GM18502 (cell line): ENCODE data around the gene PID1.

Source experiments
- ATAC-seq: cut with Tn5 transposase; IDR thresholded peaks from one replicate; pipeline ENCODE4 v1.9.1; 2021; ENCODE audit warnings: mild to moderate bottlenecking; ENCODE audit not compliant: unreplicated experiment, poor library complexity

PID1 gene

DNA sequence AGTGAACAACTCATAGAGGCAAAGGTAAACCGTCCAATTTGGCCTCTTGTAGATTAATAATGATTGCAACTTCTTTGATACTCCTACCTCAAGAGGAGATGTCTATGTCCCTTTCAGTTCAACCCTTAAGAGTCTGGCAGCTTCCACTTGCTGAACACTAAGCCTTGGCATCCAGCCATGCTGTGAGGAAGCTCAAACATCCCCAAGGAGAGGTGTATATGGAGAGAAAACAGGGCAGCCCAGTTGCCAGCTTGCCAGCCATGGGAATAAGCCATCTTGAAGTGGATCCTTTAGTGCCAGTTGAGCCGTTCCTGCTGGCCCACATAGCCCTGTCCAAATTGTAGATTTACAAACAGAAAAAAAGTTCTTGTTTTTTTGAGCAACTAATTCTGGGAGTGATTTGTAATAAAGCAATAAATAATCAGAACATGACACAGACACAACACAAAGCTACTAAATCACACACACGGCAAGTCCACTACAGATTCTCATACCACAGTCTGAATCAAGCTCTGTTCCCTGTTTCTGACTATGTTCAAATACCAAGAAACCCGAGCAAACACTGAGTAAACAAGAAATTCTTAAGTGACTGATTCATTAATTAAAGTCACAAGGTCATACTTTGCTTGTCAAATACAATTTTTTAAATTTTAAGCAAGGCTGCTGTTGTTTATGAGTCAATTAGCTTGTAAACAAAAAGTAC lies 96.1 kb downstream of the PID1 start:
- ATAC-seq = no peak

DNA sequence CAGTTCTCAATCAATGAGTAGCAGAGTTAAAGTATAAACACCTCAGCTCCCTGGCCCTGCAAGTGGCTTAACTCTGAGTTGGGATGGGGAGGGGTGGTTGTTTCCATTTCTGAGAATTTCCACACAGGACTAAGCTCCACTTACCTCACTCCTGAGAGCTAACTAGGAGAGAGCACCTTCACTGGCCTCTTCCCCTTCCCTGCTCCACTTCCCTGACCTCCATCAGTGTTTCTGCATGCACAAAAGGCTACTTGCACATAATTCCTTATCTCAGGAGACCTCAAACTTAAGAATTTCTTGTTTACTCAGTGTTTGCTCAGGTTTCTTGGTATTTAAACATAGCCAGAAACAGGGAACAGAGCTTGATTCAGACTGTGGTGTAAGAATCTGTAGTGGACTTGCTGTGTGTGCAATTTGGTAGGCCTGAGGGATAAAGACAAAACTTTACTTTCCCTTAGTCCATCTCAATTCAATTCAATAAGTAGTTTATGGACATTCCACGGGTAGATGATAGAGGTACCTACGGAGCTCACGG lies 97.2 kb downstream of the PID1 start:
- ATAC-seq = no peak

DNA sequence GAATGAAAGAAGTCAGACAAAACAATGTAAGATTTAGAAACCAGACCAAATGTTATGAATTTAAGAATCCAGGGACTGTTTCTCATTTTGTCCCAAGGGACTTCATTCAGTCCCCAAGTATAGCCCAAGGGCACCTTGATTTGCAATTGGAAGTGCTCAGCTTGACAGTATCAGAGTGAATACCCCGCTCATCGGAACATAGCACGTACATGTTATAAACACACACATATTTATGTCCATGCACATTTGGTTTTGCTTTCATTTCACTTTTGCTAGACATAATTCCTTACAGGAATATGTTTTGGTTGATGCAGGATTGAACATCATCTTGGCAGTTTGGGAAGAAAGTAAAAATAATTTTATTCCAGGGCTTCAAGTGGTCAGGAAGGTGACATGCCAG lies 100.2 kb downstream of the PID1 start:
- ATAC-seq = no peak

DNA sequence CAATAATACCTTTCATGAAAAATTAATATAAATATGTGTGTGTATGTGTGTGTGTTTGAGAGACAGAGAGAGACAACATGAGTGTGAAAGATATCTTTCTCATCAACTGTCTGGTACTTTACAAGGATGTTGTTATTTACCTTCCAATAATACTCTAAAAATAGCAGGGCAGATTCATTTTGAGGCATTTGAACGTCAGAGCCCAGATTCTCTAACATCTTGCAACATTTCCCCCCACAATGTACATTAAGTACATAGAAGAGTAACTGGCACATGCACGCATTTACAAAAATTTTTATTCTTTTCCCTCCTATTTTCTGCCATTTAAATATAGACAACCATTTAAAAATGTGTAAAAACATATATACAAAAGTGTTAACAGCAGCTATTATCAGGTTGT lies 100.9 kb downstream of the PID1 start:
- no peak for ATAC-seq

DNA sequence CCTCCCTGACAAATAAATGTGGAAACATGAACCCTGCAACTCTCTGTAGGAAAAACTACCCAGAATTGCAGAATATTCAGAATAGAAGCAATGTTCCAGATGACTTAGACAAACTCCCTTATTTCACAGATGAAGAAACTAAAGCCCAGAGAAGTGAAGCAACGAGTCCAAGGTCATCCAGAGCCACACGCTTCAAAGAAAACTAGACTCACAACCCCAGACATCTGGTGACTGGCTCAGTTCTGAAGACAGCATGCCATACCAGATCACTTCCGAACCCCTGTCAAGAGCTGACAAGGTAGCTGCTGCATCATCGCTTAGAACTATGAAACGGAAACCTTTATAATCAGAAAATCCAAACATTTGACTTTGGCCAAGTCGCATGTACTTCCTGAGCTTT lies 101.3 kb downstream of the PID1 start:
- ATAC-seq = no peak

DNA sequence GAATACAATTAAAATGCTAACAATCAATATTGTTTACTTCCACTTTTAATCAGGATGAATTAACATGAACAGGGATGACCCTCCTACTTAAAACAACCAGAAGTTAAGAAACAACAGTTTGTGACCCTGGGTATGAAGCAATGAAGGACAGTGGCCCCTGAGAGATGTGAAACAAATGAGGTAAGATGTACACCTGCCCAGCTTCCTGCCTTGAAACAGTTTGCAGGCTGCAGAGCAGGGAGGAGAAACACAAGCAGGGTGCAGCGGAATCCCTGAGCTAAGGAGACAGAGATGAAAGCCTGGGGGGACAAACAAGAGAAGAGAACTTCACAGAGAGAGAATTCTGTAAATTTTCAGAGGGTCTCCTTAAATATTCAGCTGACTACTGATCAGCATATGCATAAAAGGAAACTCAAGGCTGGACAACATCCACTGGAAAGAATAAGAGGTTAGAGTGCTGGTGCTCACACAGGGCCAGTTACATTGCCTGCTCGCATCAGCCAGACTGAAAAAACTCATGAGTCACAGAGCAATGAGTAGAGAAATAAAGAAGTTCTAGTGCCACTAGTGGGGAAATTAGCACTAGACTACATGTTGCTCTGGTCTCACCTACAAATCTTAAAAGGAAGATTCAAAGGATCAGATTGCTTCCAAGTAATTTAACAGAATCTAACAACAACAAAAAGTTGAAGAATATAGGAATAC lies 106.4 kb downstream of the PID1 start:
- no peak for ATAC-seq

DNA sequence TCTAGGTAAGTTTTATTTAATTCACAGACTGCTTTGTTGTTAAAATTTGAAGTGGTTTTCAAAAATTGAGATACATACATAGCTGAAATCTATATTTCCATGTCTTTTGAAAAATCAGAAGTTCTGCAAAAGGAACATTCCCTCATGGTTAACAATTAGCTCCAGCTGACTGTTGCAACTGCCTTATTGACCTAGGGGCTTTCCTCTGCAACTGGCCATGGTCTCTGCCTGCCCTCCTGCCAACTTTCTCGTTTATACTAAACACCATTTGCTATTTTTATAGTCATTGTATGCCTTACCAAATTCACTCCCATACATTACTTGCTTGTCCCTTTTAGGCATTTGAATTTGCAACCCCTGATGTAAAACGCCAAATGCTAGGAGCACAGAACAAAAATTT lies 107.2 kb downstream of the PID1 start:
- no peak for ATAC-seq

DNA sequence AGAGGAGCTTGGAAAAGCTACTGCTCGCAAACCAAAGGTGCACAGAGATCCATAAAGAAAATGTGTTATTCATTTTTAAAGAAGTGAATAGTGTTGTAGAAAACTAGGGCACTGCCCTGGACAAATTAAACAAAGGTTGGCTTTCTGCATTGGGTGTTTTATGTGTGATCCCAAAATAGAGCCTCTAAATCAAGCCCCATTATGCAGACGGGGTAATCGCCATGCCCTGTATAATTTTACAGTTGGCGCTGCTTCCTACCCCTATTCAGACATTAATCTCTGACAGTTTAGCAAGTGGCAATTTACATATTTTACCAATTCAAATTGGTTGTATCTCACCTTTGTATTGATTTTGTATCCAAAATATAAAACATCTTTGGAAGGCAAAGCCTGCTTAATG lies 109.1 kb downstream of the PID1 start:
- ATAC-seq = no peak

DNA sequence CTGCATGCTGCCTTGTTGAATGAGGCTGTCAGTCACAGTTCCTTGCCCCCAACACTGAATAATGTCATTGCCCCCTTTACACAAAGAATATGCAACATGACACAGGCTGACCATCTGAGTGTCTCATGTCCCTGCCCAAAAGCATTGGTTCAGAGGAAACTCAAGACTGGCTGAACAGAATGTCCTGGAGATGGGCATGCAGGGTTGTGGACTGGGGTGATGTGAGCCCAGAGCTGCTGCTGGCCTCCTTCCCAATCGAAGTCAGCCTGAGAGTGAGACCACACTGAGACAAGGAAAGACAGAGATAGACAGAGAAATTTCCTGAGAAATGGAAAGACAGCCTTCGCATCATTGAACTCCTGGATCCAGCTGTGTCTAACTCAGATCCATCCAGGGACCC lies 110.1 kb downstream of the PID1 start:
- no peak for ATAC-seq

DNA sequence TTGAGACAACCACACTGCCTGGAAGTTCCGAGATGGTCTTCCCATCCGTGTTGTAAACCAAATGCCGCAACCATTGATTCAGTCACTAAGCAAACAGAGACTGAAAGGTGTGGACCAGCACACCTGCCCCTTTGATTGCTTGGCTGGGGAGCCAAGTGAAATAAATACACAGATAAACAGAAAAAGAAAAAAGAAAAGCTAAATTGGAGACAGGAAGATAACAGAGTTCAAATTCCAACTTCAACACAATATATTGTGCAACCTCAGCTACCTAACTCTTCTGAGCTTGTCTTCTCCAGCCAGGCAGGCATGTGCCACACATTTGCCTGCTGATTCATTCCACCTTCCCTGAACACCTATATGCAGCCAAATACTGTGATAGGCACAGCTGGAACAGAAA lies 110.9 kb downstream of the PID1 start:
- no peak for ATAC-seq

DNA sequence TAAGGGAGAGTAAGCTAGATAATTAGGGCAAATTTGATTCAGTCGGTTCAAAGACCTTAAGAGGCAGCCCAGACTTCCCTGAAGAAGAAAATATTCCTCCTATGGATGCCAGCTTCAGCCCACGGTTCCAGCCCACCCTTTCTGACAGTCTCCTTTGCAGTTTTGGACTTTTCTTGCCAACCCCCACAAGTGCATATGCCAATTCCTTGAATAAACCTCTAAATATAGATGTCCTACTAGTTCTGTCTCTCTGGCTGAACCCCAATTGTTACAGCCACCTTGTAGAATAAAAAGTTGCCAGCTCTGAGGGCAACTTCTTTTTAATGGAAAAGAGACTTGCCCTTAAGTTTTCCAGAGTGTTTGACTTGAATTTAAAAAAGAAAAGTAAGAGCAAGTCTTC lies 111.7 kb downstream of the PID1 start:
- ATAC-seq = no peak

DNA sequence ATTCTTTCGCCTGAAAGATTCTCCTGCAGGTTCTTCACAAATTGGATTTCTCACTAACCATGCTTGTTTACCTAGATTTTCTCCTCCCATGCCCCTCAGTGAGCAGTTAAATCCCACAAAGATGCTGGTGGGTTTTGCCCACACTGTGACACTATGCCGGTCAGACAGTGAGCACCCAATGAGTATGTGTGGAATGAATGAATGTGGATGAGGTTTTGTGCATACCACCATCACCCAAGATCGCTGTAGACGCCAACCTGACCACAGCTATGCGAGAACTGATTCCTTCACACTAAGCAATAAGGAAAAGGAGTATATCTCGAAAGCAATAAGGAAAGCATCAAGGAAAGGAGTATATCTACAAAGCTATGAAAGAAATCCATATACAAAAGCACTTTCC lies 116.7 kb downstream of the PID1 start:
- no peak for ATAC-seq

DNA sequence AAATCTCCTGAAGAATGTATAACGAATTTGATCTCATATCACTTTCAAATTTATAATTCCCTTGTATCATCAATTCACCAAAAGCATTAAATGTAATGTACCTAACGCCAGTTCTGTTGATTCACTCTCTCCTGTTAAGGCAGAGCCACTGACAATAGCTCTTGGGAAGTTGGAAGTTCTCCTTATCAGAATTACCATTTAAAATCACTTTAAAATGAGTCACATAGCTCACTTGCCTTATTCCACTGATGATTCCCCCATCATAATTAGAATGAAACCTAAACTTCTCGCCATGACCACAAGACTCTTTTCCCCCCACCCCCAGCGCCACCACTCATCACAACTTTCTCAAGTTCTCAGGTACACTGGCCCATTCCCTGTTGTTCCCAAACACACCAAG lies 117.1 kb downstream of the PID1 start:
- no peak for ATAC-seq

DNA sequence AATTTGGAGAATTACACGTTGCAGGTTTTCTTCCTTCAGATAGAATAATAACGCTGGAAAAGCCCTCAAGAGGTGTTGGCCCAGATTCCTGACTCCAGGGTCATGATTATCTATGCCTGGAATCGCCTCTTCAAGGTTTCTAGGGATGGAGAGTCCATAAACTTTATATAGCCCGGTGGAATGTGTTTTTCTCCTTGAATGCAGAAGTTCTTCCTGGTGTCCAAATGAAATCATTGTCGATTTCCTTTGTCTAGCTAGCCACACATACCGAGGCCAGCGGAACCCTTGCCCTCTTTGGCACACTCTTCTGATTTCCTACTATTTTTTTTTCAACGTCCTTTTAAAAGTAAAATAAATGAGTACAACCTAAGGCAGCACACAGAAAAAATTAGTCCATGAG lies 117.8 kb downstream of the PID1 start:
- ATAC-seq = no peak

DNA sequence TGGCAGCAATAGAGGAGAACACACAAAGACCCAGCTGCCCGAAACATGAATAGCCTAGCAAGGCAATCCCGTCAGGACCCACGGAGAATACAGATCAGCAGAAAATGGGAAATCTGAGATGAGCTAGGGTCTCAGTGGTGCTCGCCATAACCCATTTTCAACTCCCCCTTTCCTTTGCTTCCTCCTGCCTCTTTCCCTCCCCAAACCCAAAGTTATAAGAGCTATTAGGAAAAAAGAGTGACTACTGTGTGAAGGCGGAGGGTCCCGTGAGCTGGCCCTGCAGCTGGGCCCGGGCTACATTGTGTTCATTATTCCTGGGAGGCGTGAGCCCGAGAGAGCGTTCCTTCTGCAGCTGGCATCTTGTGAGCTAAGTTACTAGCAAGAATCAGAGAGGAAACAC lies 118.4 kb downstream of the PID1 start:
- no peak for ATAC-seq

DNA sequence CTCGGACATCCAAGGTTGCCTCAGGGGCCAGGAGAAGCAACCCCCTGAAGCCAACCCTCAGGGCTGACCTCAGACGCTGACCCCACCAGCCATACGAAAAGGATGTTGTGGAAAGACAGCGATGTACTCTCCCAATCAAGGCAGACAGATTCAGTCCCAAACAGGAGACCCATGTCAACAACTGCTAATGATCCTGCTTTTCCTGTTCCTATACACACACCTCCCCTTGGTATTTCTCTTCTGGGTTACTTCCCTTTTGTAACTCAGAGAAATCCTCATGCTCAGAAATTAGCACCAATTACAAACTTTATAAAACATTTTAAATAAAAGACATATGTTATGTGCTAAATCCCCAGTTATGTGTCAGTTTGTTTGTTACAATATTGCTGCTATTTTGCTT lies 120.8 kb downstream of the PID1 start:
- ATAC-seq = no peak

DNA sequence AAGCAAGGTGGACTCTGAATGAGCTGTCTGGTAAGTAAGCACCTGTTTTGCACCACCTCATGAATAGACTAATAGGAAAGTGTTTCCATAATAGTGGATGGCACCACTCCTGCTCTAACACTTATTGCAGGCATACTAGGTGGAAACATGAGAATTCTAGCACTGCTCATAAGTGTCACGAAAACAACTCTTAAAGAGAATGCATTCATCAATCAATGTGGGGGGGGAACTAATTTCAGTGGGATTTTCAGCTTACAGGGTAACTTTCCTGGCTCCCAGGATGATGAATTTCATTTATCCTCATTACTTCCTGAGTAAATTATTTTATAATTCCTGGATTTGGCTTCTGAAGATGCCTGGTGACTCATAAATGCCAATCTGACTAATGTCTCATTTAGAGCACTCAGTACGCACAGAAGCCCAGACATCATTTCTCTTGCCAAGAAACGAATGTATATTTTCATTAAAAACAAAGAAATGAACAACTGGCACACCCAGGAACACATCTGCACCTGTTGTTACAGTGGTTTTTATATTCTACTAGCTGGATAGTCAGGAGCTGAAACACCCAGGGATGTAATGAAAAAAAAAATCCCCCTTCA lies 129.6 kb downstream of the PID1 start:
- ATAC-seq = no peak

DNA sequence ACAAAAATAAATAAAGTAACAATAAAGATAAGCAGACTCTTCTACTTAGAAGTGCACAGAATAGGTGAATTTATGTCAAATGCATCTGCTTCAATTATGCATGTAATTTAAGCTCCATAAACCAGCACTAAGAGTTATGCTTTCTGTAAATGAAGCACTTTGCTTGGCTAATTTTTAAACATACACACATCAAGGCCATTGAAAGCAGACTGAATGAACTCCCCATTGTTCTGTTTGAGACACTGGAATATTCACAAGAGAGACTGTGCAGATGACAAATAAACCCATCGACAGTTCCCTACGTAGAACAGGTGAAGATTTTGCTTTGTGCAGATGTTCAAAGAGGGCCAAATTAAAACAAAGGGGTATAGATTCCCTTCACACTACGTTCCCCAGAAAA lies 133.4 kb downstream of the PID1 start:
- ATAC-seq = no peak

DNA sequence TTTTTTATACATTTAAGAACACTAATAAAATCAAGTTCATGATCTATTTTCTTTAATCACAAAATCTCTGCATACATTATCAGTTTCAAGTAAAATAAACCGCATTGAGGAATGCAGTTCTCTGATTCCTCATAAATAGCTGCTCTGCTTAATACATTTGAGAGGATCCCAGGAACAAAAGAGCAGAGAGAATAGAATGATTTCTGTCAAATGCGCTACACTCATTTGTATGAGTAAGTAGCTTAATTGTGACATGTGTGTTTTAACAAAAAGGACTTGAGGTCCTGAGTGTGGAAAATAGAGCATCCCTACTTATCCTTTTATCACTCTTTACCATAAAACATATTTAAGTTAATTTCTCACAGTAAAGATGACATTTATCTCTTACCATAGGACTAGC lies 134.0 kb downstream of the PID1 start:
- no peak for ATAC-seq

DNA sequence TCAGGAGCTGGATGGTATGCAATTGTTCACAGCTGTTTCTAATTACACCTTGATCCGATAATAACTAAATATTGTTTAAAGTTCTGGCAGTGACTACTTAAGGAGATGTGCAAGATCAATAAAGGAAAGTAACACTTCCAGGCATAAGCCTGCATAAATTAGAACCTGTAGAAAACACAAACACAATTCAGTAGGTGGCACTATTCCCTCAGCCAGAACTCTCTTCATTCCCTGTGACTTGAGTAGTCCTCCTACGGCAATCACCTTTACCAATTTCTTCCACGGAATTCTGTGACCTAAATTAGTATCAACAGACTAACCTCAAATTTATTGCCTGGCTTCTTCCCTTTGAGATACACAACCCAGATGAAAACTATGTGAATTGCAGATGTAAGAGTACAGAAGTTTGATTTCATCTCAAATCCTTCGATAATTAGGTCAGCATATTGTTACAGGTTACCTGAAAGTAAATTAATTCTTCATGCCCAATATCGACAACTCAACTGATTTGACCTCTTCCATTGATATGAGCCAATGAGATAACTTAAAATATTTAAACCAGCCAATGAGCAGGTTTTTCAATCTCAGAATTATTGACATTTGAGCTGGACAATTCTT lies 137.8 kb downstream of the PID1 start:
- no peak for ATAC-seq

DNA sequence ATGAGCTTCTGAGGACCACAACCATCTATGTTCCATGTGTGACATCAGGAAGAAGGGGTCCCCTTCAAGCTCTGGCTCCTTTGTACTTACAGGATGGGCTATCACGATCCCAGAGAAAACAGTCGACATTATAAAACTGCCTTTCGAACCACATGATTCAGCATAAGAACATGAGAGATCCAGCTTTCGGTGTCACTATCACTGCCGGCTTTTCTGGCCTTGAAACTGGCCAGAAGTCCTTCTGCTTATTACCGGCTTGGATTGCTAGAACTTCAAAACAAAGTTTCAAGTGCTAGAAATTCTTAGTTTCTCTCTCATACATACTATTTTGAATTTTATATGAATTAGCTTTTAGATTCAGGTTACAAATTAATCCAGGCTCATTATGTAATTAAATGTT lies 138.9 kb downstream of the PID1 start:
- no peak for ATAC-seq
